Ascending aorta (tissue), 2 donors: ENCODE data around the gene CHST13. TPM values are rescaled to one million over a fixed set of nuclear protein-coding genes. Genes with fewer than 3 reads are reported as not detected.

Experiments
- DNase-seq, 2 donors: peaks; one replicate each; pipeline ENCODE4 v3.0.0-alpha.2; 2019; ENCODE audit warnings: low spot score in 2 of 2
- H3K27ac ChIP-seq, 2 donors: fragments of 200-600 bp; sonication (generic); one replicate each; pipeline ENCODE4 v1.5.1; 2016 to 2017; ENCODE audit warnings: mild to moderate bottlenecking in 1 of 2
- H3K27me3 ChIP-seq: fragments of 200-600 bp; sonication (generic); one replicate; pipeline ENCODE4 v1.5.1; 2017
- H3K36me3 ChIP-seq, 2 donors: fragments of 200-600 bp; sonication (generic); one replicate each; pipeline ENCODE4 v1.5.1; 2016
- H3K4me1 ChIP-seq, 2 donors: fragments of 200-600 bp; sonication (generic); one replicate each; pipeline ENCODE4 v1.5.1; 2016 to 2017; ENCODE audit warnings: mild to moderate bottlenecking in 1 of 2
- H3K4me3 ChIP-seq, 2 donors: fragments of 200-600 bp; sonication (generic); one replicate each; pipeline ENCODE4 v1.5.1; 2016 to 2017; ENCODE audit warnings: mild to moderate bottlenecking in 1 of 2
- H3K9me3 ChIP-seq, 2 donors: fragments of 200-600 bp; sonication (generic); one replicate each; pipeline ENCODE4 v1.5.1; 2016
- intact Hi-C: fragments of 100-400 bp; cut with DNase I; formaldehyde crosslinking; loops from one replicate; pipeline ENCODE4 v1.15.1; 2023
- total RNA-seq: library from RNA; depleted of rRNA; stranded (reverse); fragments of >200 nt; gene quantifications from one replicate; pipeline ENCODE4 v1.1.0, GENCODE V29; 2016
- TF ChIP-seq, protein P1 (sequence below), 3 experiments: fragments of 200-600 bp in 2 of 3; fragments of 450-650 bp in 1 of 3; sonication (generic) in 2 of 3; IDR thresholded peaks; one replicate each; pipeline ENCODE4 v1.5.1; 2016 to 2019; ENCODE audit warnings: antibody characterized with exemption in 3 of 3, mild to moderate bottlenecking in 1 of 3, moderate library complexity in 1 of 3

Gene CHST13
- total RNA-seq, 1 donor from 2014 or later = not detected

DNA sequence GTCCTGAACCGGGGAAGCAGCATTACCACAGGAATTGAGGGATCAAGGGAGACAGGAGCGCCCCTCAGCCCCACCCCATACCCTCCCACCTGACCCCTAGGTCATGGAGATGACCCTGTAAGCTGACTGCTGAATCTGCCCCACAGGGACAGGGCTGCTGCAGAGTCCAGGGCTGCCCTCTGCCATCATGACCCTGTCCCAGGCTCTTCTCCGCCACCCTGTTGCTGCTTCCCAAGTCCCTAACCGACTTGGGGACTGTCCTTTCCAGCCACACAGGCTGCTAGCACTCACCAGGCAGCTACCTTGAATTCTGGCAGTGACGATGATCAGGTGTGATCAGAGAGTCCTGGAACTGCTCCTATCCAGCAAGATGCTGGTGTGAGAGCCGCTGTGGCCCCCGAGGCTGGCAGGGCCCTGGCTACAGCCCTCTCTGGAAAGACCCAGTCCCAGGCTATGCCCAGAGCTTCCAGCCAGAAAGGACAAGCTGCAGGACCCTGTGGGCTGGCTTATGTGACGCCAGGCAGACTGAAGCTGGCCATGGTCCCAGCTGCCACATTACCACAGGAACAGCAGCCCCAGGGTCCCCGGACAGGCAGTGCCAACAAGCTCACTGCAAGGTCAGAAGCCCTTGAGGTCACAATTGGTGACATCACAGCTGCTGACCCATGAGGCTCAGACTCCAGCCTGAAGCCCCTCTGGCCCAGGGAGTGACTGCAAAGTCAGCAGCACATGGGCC is 34.5 kb downstream of the CHST13 start, which contains the start of gene C3orf22:
Gene C3orf22 (minus strand): TSS at position 597 of the 736 bp plus-strand sequence. CDS start 5,542 bp downstream, outside the sequence.
- H3K27me3 ChIP-seq = no peaks in the 10 kb centered on the region
- H3K4me3 ChIP-seq = no peak within 1 kb of the TSS
- H3K27ac ChIP-seq = no peak within 1 kb of the TSS
- intact Hi-C loops = no loop called here
- H3K9me3 ChIP-seq = peaks cover 0 to 7% of the 10 kb centered on the region in 2 donors
- no peaks in the 10 kb centered on the region for H3K4me1 ChIP-seq
- TF ChIP-seq, protein P1, sequence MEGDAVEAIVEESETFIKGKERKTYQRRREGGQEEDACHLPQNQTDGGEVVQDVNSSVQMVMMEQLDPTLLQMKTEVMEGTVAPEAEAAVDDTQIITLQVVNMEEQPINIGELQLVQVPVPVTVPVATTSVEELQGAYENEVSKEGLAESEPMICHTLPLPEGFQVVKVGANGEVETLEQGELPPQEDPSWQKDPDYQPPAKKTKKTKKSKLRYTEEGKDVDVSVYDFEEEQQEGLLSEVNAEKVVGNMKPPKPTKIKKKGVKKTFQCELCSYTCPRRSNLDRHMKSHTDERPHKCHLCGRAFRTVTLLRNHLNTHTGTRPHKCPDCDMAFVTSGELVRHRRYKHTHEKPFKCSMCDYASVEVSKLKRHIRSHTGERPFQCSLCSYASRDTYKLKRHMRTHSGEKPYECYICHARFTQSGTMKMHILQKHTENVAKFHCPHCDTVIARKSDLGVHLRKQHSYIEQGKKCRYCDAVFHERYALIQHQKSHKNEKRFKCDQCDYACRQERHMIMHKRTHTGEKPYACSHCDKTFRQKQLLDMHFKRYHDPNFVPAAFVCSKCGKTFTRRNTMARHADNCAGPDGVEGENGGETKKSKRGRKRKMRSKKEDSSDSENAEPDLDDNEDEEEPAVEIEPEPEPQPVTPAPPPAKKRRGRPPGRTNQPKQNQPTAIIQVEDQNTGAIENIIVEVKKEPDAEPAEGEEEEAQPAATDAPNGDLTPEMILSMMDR (IDR thresholded peaks at IDR 0.05) = no peak
- H3K36me3 ChIP-seq = no peaks in the 10 kb centered on the region
- peak in 1 of 2 donors; percentile 50 for DNase-seq

- Histone ChIP-seq H3K4me3 (no peak overlapping the region), H3K27me3 (no peaks in the 10 kb centered on the region), H3K4me1 (no peaks in the 10 kb centered on the region), H3K36me3 (no peaks in the 10 kb centered on the region), H3K27ac (no peak overlapping the region), H3K9me3 (peaks cover 0 to 7% of the 10 kb centered on the region in 2 donors)
- no peak for DNase-seq
- intact Hi-C loops = no loop called here
- TF ChIP-seq, protein P1 (IDR thresholded peaks at IDR 0.05) = no peak
These were observed 38.9 kb downstream of the CHST13 start for GRCh38 chr3:126562737-126563276.

DNA sequence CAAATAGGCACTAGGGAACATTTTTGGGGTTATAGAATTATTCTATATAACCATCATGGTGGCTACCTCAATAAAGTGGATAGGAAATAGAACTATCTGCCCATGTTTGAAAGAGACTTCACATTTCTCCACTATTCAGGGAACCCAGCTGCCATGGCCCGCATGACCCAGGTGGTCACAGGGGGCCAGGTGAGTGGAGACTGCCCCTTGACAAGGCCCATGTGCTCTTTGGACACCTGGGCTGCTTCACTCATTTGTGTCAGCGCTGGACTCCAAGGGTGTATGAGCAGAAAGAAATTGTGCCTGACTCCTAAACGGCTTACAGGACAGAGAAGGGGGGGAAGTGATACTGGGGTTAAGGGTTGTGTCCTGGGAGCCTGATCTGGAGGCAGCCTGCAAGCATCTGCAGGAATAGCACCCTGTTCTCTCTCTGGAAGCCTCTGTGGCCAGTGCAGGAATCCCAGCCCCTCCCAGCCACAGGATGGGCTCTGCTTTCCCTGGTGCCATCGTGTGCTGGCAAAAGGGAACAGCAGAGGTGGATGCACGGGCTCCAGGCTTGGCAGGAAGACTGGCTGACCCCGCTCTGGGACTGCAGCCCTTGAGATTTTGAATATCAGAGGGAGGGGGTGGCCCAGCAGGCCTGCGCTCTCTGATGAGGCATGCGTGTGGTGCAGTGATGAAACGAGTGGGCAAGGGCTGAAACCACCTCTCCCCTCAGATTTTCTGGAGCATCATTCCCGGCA is 43.9 kb downstream of the CHST13 start:
- peak in 1 of 2 donors; percentile 18 for DNase-seq
- no peak overlapping the region for H3K27ac ChIP-seq

GRCh38 chr3:126568776-126569342 is 44.9 kb downstream of the CHST13 start:
- TF ChIP-seq, protein P1 (IDR thresholded peaks at IDR 0.05) = no peak
- Histone ChIP-seq H3K27ac (no peak overlapping the region), H3K9me3 (no peaks in the 10 kb centered on the region), H3K36me3 (no peaks in the 10 kb centered on the region), H3K27me3 (no peaks in the 10 kb centered on the region), H3K4me3 (no peak overlapping the region), H3K4me1 (no peaks in the 10 kb centered on the region)
- intact Hi-C loops = no loop called here
- peak in 1 of 2 donors; percentile 25 for DNase-seq

More for the DNA sequence above, 43.9 kb downstream of the CHST13 start:
- TF ChIP-seq, protein P1 (IDR thresholded peaks at IDR 0.05) = no peak
- no peaks in the 10 kb centered on the region for H3K27me3 ChIP-seq
- intact Hi-C loops = no loop called here
- peaks cover 0 to 4% of the 10 kb centered on the region in 2 donors for H3K9me3 ChIP-seq
- no peak overlapping the region for H3K4me3 ChIP-seq
- H3K36me3 ChIP-seq = no peaks in the 10 kb centered on the region
- H3K4me1 ChIP-seq = no peaks in the 10 kb centered on the region

DNA sequence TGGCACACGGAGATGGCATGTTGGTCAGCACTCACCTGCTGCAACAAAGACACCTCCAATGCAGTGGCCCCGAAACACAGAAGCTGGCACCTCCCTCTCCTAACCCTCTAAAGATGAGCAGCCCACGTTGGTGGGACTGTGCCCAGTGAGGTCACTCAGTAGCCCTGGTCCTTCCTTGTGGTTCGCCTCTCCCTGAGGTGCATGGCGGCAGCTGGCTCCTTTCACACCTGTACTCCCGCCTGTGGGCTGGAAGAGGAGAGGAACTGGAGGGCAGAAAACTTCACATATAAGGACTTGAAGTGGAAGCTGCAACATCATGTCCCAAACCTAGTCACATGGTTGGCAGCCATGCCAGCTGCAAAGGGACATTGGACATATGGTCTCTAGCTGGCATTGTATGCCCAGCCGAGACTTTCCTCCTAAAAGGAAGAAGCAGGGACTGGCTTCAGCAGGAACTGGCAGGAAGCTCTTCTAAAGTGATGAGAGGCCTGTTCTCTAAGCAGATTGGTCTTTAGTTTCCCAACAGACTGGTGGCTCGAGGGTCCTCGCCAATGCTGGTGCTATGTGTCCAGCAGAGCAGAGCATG is 45.5 kb downstream of the CHST13 start:
- Histone ChIP-seq H3K27ac (no peak overlapping the region), H3K9me3 (no peaks in the 10 kb centered on the region), H3K4me3 (no peak overlapping the region), H3K4me1 (no peaks in the 10 kb centered on the region), H3K27me3 (no peaks in the 10 kb centered on the region), H3K36me3 (no peaks in the 10 kb centered on the region)
- TF ChIP-seq, protein P1 (IDR thresholded peaks at IDR 0.05) = no peak
- intact Hi-C loops = no loop called here
- DNase-seq = no peak
